SU-DHL-6 (cell line): ENCODE results near the gene CNN3.

Experiments used
- H2AFZ ChIP-seq: fragments of 200-600 bp; sonication (generic); 2 replicates; pipeline ENCODE4 v1.6.1; 2014; ENCODE audit warnings: low read depth, mild to moderate bottlenecking, moderate library complexity, mixed read lengths, antibody characterized with exemption, low read length; ENCODE audit not compliant: severe bottlenecking
- H3F3A ChIP-seq: fragments of 200-600 bp; shearing (Covaris generic); 2 replicates; pipeline ENCODE4 v1.6.0; 2016; ENCODE audit warnings: antibody characterized with exemption, mild to moderate bottlenecking; ENCODE audit not compliant: insufficient read depth
- H3K27ac ChIP-seq: fragments of 200-600 bp; sonication (generic); 2 replicates; pipeline ENCODE4 v1.5.1; 2016; ENCODE audit warnings: low read depth, mild to moderate bottlenecking, low read length, moderate library complexity, mixed read lengths
- H3K27me3 ChIP-seq: fragments of 200-600 bp; sonication (generic), shearing (Covaris generic); 2 replicates; pipeline ENCODE4 v1.6.0; 2014; ENCODE audit warnings: mild to moderate bottlenecking, low read length
- H3K36me3 ChIP-seq: fragments of 200-600 bp; sonication (generic); 2 replicates; pipeline ENCODE4 v1.6.1; 2014; ENCODE audit warnings: mild to moderate bottlenecking, low read length, mixed read lengths
- H3K4me2 ChIP-seq: fragments of 300-600, 200-600 bp; shearing (Covaris generic), sonication (generic); 2 replicates; pipeline ENCODE4 v1.6.0; 2014; ENCODE audit warnings: low read length, low read depth, mild to moderate bottlenecking; ENCODE audit not compliant: poor library complexity, severe bottlenecking
- H3K4me3 ChIP-seq: fragments of 200-600 bp; sonication (generic); 2 replicates; pipeline ENCODE4 v1.5.1; 2014; ENCODE audit warnings: antibody characterized with exemption, low read length, mild to moderate bottlenecking, mixed read lengths; ENCODE audit not compliant: insufficient read depth, poor library complexity, severe bottlenecking
- H3K79me2 ChIP-seq: fragments of 200-600 bp; sonication (generic); 2 replicates; pipeline ENCODE4 v1.6.1; 2014; ENCODE audit warnings: mild to moderate bottlenecking, low read length, moderate library complexity; ENCODE audit not compliant: insufficient read depth
- H3K9ac ChIP-seq: fragments of 200-600 bp; sonication (generic); 2 replicates; pipeline ENCODE4 v1.7.0; 2014; ENCODE audit warnings: mild to moderate bottlenecking, low read length
- H3K9me2 ChIP-seq: fragments of 200-600 bp; sonication (generic); replicated peaks from 2 replicates; pipeline ENCODE4 v1.6.1; 2014; ENCODE audit warnings: low read length; ENCODE audit not compliant: insufficient read depth
- H3K9me3 ChIP-seq: fragments of 200-600 bp; sonication (generic); 2 replicates; pipeline ENCODE4 v1.6.1; 2014; ENCODE audit warnings: low read length, mixed read lengths; ENCODE audit not compliant: insufficient read depth
- H4K20me1 ChIP-seq: fragments of 200-600 bp; sonication (generic); 2 replicates; pipeline ENCODE4 v1.6.1; 2014; ENCODE audit warnings: low read depth, mild to moderate bottlenecking, antibody characterized with exemption, low read length, moderate library complexity, mixed read lengths
- EZH2phosphoT487 ChIP-seq: fragments of 200-600 bp; sonication (generic), shearing (Covaris generic); conservative IDR thresholded peaks from 2 replicates; pipeline ENCODE4 v1.6.1; 2018; ENCODE audit warnings: mild to moderate bottlenecking, antibody characterized with exemption, low read length, moderate library complexity, mixed read lengths
- TF ChIP-seq, protein P1 (sequence below): fragments of 200-600 bp; sonication (generic); IDR thresholded peaks from one replicate; pipeline ENCODE4 v1.5.1; 2017; ENCODE audit warnings: antibody characterized with exemption, mild to moderate bottlenecking, low read length, moderate library complexity; ENCODE audit not compliant: insufficient read depth, poor library complexity, severe bottlenecking

Gene CNN3

DNA sequence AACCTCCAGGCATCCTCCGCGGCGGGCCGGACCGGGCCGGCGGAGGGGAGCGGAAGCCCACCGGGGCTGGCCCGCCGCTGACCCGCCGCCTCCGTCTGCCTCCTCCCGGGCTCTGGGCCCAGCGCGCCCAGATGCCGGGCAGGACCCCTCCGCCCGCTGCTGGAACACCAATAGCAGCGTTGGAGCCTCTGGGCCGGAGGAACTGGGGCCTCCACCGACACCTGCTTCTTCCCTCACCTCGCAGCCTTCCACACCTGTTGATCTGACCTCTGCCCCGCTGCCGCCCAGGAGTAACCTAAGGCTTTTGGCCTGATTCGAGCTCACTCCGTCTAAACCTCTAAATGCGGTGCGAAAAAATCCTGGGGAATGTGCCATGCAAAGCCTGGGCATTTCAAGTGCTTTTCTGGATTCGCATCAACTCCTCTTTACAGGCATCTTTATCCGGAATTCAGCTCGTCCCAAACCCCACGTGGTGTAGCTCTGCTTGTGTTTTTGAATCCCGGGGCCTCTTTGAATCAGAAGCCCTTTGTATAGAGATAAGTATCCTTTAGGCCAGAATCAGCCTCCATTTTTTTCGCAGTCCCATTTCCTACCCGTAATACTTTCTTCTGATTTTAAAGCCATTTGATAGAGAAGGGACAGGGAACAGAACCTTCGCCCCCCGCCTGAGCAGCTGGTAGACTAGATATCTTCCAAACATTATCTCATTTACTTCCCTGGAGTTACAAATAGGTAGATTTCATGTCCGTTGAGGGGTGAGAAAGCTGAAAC lies 680 bp upstream of the CNN3 start:
- H3K79me2 ChIP-seq = no peaks in the 10 kb centered on the region
- H4K20me1 ChIP-seq = no peaks in the 10 kb centered on the region
- H3F3A ChIP-seq = no peaks in the 10 kb centered on the region
- H3K36me3 ChIP-seq = no peaks in the 10 kb centered on the region
- H3K9me2 ChIP-seq = no peaks in the 10 kb centered on the region
- H2AFZ ChIP-seq = no peak overlapping the region
- H3K9ac ChIP-seq = no peak overlapping the region
- TF ChIP-seq, protein P1, sequence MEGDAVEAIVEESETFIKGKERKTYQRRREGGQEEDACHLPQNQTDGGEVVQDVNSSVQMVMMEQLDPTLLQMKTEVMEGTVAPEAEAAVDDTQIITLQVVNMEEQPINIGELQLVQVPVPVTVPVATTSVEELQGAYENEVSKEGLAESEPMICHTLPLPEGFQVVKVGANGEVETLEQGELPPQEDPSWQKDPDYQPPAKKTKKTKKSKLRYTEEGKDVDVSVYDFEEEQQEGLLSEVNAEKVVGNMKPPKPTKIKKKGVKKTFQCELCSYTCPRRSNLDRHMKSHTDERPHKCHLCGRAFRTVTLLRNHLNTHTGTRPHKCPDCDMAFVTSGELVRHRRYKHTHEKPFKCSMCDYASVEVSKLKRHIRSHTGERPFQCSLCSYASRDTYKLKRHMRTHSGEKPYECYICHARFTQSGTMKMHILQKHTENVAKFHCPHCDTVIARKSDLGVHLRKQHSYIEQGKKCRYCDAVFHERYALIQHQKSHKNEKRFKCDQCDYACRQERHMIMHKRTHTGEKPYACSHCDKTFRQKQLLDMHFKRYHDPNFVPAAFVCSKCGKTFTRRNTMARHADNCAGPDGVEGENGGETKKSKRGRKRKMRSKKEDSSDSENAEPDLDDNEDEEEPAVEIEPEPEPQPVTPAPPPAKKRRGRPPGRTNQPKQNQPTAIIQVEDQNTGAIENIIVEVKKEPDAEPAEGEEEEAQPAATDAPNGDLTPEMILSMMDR = no peak
- no peak for TF ChIP-seq EZH2phosphoT487
- H3K27ac ChIP-seq = no peak overlapping the region
- H3K4me3 ChIP-seq = no peak overlapping the region
- H3K27me3 ChIP-seq = no peaks in the 10 kb centered on the region
- H3K9me3 ChIP-seq = no peaks in the 10 kb centered on the region
- no peak overlapping the region for H3K4me2 ChIP-seq

DNA sequence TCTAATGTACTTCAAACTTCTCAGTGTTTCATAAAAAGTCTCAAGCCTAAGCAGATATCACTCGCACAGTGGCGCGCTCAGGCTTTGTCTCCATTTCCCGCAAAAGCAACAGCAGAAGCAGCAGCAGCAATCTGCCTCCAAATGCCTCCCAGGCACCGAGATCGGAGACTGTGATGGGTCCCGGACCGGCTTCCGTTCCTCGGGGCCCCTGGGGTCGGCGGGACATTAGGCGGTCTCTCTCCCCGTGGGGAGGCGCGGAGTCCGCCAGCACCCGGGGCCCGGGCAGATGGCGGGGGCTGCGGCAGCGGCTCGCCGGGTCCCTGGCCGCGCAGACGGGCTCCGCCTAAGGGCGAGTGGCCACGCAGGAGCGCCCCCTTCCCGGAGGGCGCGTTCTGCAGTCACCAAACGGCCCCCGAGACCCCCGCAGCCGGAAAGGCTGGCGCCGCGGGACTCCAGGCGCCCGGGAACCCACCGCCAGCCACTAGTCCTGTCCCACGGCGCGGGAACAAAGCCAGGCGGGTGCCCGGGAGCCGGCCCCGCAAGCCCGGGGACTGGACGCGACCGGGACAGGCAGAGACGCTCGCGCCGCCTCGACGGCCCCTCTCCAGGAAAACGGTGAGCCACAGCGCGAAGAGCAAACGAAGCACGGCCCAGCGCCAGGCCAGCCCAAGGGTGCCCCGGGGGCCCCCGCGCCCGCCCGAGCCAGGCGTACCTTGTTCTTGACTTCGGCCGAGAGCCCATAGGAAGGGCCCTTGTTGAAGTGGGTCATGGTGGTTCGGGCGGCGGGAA lies 590 bp downstream of the CNN3 start:
- Histone ChIP-seq H4K20me1 (no peaks in the 10 kb centered on the region), H3K27me3 (no peaks in the 10 kb centered on the region), H3K9ac (no peak overlapping the region), H3K27ac (no peak overlapping the region), H3K9me3 (no peaks in the 10 kb centered on the region), H3K4me3 (no peak overlapping the region), H3F3A (no peaks in the 10 kb centered on the region), H2AFZ (no peak overlapping the region), H3K79me2 (no peaks in the 10 kb centered on the region), H3K36me3 (no peaks in the 10 kb centered on the region), H3K9me2 (no peaks in the 10 kb centered on the region), H3K4me2 (no peak overlapping the region)
- TF ChIP-seq EZH2phosphoT487 = no peak

DNA sequence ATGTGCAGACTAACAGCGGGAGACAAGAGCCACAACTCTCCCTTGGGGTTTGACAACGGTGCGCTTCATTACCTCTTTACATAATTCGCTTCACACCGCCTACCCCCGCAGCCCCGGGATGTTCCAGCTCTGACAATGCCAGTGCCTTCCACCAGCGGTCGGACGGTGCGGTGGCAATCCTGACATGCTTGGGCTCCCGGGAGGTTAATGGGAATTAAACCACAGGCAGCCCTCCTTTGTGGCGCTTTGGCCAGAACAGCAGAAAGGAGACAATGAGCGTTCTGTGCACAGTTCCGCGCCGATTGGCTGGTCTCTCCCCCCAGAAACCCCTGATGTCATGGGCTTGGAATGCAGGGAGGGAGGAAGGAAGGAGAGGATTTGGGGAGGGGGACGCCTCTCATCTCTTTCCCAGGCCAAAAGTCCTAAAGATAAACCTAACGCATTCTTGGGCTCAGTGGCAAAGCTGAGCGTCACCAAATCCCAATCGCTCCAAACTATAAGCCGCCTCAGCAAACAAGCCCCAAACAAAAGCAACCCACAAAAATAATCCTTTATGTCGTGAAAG lies 1.3 kb downstream of the CNN3 start:
- H4K20me1 ChIP-seq = no peaks in the 10 kb centered on the region
- no peaks in the 10 kb centered on the region for H3K9me2 ChIP-seq
- no peak overlapping the region for H3K9ac ChIP-seq
- H3K36me3 ChIP-seq = no peaks in the 10 kb centered on the region
- TF ChIP-seq, protein P1 = no peak
- TF ChIP-seq EZH2phosphoT487 = no peak
- H3K27ac ChIP-seq = no peak overlapping the region
- no peaks in the 10 kb centered on the region for H3F3A ChIP-seq
- H3K4me2 ChIP-seq = no peak overlapping the region
- no peaks in the 10 kb centered on the region for H3K79me2 ChIP-seq
- H3K9me3 ChIP-seq = no peaks in the 10 kb centered on the region
- no peak overlapping the region for H3K4me3 ChIP-seq
- H3K27me3 ChIP-seq = no peaks in the 10 kb centered on the region
- H2AFZ ChIP-seq = no peak overlapping the region

DNA sequence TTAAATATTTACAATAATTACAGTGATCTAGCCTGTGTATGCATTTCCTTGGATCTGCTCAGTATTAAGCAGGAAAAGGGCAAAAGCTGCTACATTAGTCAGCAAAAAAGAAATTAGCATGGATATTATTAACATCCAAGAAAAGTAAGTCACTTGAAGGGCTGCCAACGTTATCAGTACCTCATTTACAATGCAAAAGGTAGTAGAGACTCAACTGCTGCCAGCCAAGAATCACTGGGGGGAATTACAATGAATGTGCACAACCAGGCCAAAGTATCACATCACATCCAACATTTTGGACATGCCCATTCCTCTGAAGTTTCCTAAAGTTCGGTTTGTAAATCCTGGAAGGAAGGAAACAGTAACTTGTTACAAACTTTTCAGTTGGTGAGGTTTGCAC lies 1.9 kb downstream of the CNN3 start:
- Histone ChIP-seq H3K27me3 (no peaks in the 10 kb centered on the region), H3K9ac (no peak overlapping the region), H3K4me2 (no peak overlapping the region), H3K36me3 (no peaks in the 10 kb centered on the region), H3K4me3 (no peak overlapping the region), H3K9me3 (no peaks in the 10 kb centered on the region), H4K20me1 (no peaks in the 10 kb centered on the region), H3K27ac (no peak overlapping the region), H3K79me2 (no peaks in the 10 kb centered on the region), H3F3A (no peaks in the 10 kb centered on the region), H3K9me2 (no peaks in the 10 kb centered on the region), H2AFZ (no peak overlapping the region)
- TF ChIP-seq EZH2phosphoT487 = no peak
- TF ChIP-seq, protein P1 = no peak
